Epithelial cell of proximal tubule (primary cell): ENCODE measurements around the gene RASGRP4. TPM values are rescaled to one million over a fixed set of nuclear protein-coding genes. Genes with fewer than 3 reads are reported as not detected.
"Not testable (repeated sequence)": the region's sequence is repeated elsewhere in the genome, so short reads cannot be mapped to it uniquely, and the experiment has no call there.

Experiments
- DNase-seq: peaks from one replicate; pipeline ENCODE4 v3.0.0-alpha.2; 2011; ENCODE audit warnings: low read depth
- H3K4me3 ChIP-seq: 2 replicates; pipeline ENCODE4 v1.5.1; 2011; ENCODE audit warnings: low read depth, mild to moderate bottlenecking, low read length
- CTCF ChIP-seq: conservative IDR thresholded peaks from 2 replicates; pipeline ENCODE4 v1.5.1; 2012; ENCODE audit warnings: low read depth, mild to moderate bottlenecking, low read length
- total RNA-seq: library from RNA; depleted of rRNA; stranded (reverse); fragments of >200 nt; gene quantifications from 2 replicates; pipeline ENCODE4 v1.2.3, GENCODE V29; 2015

RASGRP4 gene
- total RNA-seq, 1 donor from 2014 or later: not detected

DNA sequence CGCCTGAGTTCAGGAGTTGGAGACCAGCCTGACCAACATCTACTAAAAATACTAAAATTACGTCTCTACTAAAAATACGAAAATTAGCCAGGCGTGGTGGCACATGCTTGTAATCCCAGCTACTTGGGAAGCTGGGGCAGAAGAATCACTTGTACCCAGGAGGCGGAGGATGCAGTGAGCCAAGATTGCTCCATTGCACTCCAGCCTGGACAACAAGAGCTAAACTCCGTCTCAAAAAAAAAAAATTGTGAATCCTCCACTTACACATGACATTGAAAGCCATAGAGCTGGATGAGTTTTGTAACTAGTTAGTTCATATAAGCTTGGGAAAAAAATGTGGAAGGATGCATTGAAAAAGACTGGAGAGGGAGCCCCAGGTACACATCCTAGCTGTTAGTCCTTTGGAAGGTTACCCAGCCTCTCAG is 52.1 kb downstream of the RASGRP4 start:
- TF ChIP-seq CTCF: no peak
- no peak for DNase-seq
- H3K4me3 ChIP-seq: peak overlapping the region; percentile 71

- DNase-seq: no peak
- no peak overlapping the region for H3K4me3 ChIP-seq
- no peak for TF ChIP-seq CTCF
Measured at GRCh38 chr19:38371081-38371480, 54.9 kb downstream of the RASGRP4 start.

DNA sequence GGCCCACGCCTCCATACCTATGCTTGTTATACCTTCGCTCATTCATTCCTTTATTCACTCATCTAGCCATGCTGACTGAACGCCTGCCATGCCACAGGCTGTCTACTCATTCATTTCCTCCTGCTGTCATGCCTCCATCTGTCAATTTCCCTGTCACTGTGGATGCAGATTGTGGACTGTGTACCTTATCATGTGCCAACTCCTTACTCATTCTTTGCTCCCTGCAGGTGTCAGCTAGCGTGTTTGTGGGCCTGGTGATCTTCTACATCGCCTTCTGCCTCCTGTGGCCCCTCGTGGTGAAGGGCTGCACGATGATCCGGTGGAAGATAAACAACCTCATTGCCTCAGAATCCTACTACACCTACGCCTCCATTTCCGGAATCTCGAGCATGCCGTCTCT is 55.7 kb downstream of the RASGRP4 start:
- DNase-seq: no peak
- no peak for TF ChIP-seq CTCF
- no peak overlapping the region for H3K4me3 ChIP-seq

DNA sequence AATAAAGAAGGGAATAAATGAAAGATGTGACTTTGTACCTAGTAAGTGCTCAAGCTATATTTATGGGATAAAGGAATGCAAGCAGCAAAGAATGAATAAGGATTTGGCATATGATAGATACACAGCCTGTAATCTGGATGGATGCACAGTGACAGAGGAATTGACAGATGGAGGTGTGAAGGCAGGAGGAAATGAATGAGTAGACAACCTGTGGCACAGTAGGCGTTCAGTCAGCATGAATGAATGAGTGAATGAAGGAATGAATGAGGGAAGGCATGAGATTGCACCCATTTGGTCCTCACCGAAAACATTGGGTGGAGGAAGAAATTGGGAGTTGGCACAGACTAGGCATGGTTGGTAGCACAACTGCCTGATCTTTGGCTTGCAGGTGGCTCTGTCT is 56.4 kb downstream of the RASGRP4 start:
- H3K4me3 ChIP-seq: no peak overlapping the region
- TF ChIP-seq CTCF: no peak
- DNase-seq: no peak

- no peak overlapping the region for H3K4me3 ChIP-seq
- DNase-seq: no peak
- TF ChIP-seq CTCF: no peak
Measured at GRCh38 chr19:38367041-38367440, 59.0 kb downstream of the RASGRP4 start.

- H3K4me3 ChIP-seq, DNase-seq: not testable (repeated sequence)
Measured at GRCh38 chr19:38362946-38363688, 62.9 kb downstream of the RASGRP4 start.

- TF ChIP-seq CTCF: no peak
- peak overlapping the region; percentile 57 for H3K4me3 ChIP-seq
- no peak for DNase-seq
Measured at GRCh38 chr19:38362076-38362945, 63.7 kb downstream of the RASGRP4 start.
